Measurements from ENCODE around the gene DLG3.
"Not testable (repeated sequence)": the region's sequence is repeated elsewhere in the genome, so short reads cannot be mapped to it uniquely, and the experiment has no call there.

The DLG3 gene

DNA sequence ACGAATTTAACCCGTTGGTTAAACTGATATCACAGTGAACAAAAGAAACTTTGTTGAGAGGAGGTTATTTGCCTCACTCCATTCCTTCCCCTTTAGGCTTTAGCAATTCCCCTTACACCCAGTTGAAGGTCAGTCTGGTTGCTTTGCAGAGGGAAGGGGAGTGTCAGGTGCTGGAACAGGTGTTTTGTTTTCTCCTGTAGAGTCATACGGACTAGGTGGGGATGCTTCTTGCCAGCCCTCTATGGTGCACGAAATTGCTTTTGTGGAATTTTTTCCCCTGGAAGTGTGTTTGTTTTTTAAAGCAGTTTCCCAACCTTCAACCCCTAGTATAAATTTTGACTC is 33.1 kb downstream of the DLG3 start:
- no peak for DNase-seq

DNA sequence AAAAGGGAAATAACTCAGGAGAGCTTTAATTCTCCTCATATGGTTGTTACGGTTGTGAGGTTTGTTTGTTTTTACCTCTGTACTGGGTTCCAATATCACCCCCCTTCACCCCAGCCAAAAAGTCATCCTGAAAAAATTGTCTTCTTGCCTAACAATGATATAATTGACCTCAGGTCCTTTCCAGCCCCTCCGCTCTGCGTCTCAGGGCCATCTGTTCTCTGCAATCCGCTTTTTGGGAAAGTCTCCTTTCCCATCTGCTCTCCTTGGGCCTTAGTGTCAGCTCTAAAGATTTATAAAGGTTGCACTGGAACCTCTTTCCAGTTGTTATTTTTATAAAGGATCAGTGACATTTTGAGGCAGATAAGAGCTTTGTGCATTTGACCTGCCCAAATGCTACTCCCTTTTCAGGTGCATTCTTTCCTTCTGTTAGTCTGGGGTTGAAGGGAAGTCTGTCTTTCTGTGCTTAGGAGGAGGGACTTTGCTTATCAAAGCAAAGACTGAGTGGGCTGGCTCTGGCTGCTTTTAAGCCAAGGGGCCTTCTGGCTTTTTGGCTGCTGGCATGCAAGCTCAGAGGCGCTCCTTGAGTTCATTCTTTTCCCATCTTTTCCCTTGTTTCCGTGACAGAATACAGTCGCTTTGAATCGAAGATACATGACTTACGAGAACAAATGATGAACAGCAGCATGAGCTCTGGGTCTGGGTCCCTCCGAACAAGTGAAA is 34.1 kb downstream of the DLG3 start:
- DNase-seq = no peak

DNA sequence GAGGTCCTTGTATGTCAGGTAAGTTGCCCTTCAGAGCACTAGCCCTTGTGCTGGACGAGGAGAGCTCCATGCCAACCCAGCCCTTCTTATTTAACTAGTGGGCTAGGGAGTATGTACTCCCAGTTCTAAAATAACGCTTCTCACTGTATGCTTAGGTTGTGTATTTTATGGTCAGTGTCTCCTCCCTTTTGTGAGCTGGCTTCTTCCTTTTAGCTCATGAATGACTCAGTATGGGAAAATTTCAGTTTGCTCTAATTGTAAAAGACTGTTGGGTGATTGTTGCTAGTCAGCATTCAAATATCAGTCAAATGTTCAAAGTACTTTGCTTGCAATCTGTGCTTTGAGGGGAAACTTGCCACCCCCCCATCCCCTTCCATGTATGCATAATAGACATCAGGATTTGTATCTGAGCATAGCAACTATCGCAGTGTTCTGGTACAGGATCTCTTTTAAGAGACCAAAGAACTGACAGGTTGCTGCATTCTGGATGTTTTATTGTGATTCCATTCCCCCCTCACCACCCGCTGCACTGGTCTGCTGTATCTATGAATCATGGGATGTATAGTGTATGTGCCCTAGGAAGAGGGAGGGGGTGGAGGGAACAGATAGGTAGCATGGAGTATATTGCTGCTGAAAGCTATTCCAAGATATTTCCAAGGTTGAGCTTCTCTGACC is 34.7 kb downstream of the DLG3 start:
- no peak for DNase-seq

DNA sequence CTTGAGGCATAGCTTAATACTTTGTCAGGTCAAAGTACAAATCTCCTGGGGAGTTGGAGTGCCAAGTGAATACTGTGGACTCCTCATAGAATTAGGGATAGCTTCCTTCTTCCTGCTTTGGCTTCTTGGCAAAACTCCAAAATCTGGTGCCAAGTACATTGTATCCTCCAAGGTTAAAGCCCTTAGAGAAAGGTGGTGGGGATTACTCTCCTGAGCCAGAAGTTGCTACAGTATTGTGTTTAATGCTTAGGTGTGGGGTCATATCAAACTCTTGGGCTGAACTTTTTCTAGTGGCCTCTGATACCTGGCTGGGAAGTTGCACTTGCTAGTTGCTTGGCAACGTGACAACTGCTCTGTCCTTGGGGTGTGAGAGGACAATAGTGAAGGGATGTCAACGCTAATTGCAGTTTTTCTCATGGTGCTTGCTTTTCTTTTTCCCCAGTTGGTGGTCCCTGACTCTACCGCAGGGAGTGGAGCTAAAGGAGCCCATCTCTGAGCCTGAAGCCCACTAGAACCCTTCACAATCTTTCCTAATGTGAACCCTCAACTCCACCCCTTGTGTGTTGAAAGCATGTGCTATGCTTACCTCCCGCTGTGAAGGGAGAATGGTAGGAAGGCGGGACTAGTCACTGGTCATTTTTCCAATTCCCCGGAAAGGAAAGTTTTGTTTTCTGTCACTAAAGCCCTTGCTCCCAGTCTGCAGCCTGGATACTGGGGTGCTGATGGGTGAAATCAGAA is 35.5 kb downstream of the DLG3 start:
- DNase-seq = no peak

DNA sequence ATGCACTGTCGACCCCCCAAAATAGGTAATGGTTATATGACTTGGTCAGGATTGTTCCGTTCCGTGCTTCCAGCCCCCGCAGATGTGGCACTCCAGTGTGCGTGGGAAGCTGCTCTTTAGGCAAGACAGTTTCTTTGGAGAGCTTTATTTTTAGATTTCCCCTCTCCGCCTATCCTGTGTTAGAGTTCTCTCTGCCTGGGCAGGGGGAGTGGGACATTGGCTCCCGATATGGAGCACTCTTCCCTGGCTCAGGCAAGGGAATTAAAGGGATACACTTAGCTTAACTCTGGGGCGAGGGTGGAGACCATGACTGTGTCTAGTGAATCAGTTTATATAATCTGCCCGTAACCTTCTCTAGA is 36.0 kb downstream of the DLG3 start:
- no peak for DNase-seq

DNA sequence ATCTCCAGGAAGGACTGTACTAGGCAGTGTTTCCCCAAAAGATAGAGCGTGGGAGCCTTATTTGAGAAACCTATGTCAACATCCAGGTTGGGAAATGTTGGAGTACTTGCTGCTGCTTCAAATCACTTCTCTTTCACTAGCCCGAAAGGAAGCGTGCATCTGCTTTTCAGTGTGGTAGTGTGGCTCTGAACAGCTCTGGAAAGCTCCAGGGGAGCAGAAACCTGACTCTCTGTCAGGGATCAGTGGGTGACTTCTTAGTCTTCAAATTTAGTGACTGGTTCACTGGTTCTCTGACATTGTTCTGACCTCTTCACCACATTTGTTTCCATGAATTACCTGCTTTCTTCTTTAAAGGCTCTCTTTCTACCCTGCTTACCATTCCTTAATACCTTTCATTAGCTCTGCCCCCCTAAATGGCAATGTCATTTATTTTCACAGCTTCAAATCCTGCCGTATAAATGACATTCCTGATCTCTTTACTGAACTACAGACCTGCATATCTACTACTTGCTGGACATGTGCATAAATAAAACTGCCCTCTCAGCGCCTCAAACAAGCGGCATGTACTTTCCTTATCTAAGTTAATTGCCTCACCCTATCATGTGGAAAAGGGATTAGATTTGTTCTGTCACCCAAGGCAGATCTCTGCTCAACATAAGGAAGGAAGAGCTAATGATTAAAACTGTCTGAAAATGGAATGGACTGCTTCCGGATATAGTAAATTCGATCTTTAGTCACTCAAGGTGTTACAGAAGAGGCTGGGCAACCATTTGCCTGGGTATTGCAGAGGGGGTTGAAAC is 37.0 kb downstream of the DLG3 start:
- no peak for DNase-seq

DNA sequence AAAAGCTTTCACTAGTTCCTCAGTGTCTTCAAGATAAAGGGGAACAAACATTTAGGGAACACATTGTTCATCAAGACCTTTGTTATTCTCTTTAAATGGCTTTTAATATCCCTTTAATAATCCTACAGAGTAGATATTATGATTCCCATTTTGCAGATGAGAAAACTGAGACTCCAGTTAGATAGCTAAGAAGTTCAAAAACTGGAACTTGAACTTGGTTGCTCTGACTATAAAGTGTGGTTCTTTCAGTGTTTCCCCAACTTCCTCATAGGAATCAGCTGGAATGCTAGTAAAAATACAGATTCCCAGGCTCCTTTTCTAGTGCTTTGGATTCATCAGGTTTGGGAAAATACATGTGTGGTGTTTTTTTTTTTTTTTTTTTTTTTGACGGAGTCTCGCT is 37.7 kb downstream of the DLG3 start:
- no peak for DNase-seq

DNA sequence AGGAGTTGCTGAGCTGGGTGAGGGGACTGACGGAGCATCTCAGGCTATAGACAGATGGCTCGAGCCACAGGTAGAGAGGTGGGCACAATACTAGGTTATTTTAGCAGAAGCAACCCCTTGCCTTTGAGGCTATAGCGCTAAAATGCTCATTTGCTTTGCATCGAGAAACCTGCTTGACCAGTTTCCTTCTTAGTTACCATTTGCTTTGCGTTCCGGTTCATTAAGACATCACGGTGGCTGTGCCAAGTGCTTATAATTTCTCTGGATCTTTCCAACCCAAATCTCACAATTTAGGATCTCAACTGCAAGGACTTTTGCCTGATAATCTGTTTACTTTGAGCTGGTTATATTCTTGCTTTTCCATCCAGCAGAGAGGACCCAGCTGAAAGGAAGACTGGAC is 40.8 kb downstream of the DLG3 start:
- DNase-seq = no peak

DNA sequence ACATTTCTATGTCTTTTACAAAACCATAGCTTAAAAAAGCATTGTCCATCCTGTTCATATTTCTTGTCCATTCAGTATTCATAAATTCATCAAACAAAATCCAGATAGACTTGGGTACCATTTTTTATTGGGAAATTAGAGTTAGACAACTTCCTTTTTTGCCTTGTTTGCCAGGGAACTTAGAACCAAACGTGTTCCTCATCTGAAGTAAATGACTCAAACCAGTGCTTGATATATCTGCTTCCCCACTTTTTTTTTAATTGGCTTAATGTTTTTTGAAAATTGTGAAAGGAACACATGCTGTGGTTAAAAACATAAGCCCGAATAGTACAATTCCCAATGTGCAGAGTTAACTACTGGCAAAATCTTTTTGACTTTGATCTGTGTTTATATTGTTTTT is 44.2 kb downstream of the DLG3 start:
- DNase-seq = no peak

DNA sequence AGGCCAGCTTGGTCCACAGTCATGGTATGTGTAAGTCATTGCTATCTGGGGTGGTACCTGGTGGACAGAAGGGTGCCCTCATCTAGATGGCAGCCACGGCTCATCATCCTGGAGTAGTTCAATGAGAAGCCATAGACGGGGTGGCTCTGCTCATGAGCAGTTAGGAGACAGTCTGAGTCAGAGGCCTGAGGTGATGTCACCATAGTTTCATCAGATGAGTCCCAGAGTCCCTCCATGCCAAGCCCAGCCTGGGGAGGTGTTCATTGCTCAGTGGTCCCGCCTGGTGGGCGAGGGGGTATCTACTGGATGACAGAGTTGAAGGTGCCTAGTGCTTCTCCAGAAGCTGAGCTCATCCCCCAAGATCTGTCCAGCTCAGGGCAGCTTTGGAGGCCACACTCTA is 49.8 kb downstream of the DLG3 start:
- DNase-seq = no peak

DNA sequence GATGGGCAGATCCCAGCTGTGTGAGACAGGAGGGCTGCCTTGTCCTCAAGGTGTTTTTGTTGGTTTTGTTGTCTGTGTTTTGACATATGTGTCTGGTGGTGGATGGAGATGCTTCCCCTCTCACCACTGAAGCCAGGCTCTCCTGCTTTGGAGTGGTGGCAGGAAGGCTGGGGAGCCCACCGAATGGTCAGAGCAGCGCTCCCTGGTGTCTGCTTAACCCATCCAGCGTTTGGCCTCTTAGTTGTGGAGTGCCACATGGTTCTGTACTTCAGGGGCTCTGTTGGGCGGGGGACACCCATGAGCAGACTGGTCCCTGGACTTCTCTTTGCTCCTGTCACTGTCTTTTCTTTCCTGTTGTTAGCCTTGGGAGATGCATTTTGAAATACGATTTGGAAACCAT is 51.9 kb downstream of the DLG3 start:
- DNase-seq = no peak

DNA sequence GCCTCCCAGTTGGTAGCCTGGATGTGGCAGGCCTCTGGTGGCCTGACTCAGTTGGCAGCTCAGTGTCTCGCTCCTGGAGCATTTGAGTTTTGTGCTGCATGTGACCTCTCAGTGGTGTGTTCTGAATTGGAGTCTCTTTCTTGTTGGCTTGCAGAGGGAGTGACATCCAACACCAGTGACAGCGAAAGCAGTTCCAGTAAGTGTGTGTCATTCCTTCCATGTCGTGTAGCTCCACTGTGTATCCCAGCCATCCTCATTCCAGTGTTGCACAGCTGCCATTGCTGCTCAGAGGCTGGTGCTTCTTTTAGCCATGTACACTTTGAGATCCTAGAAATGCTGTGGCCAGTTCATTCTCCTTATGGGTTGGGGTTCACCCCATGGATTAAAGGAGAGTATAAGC is 52.4 kb downstream of the DLG3 start:
- DNase-seq = no peak

DNA sequence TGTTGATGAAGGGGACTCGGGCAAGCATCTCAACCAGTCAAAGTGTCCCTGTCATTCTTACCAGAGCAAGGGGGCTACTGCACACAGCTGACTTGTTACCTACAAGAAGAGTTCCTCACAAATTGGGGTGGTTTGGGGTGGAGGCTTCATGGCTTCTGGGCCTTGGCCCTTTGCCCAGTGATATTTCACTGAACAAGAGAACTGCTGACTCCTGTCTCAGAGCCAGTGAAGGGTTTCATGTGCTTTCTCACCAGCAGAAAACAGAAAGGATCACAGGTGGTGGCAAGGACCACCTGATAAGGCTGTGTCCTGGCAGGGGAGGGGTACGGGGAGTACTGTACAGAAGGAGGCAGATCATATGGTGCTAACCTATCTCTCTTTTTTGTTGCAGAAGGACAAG is 53.5 kb downstream of the DLG3 start:
- no peak for DNase-seq

DNA sequence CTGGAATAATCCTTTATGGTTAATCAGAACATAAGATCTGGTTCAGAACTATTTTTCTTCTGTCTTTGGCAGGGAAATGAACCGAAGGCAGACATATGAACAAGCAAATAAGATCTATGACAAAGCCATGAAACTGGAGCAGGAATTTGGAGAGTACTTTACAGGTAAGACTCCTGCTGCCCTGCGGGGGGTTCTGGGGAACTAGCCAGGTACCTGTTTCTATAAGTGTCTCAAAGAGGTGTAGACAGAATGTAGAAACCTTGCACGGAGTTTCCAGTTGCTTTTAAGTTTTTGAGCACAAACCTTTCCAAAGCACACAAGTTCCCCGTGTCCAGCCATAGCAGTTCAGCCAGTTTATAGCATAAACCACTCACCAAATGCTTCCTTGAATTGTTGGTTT is 56.2 kb downstream of the DLG3 start:
- no peak for DNase-seq

DNA sequence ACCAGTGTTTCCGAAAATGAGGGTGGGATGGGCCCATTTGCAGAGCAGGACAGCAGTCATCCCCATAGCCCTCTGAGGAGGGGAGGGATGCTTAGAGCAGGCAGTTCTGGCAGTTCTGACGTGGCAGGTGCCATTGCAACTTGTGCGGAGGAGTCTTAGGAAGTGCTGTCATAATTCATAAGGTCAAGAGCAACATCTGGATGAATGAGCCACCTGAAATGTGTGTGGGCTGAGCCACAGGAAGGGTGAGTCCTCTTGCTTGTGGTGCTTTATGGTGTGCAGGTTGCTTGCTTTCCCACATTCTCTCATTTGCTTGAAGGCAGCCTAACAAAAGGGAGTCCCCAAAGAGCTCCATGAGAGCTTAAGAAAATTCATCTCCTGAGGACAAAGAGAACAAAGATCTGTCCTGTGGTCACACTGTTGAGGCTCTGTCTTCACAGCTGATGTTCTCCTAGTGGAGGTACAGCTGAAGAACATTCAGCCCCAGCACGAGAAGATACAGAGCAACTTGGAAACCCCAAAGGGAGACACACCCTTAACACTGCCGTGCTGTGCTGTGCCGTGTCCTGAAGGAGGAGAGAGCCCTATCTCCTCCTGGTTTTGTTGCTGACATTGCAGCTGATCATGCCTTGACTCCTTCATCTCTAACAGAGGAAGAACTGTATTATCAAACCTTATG is 60.3 kb downstream of the DLG3 start:
- no peak for DNase-seq

DNA sequence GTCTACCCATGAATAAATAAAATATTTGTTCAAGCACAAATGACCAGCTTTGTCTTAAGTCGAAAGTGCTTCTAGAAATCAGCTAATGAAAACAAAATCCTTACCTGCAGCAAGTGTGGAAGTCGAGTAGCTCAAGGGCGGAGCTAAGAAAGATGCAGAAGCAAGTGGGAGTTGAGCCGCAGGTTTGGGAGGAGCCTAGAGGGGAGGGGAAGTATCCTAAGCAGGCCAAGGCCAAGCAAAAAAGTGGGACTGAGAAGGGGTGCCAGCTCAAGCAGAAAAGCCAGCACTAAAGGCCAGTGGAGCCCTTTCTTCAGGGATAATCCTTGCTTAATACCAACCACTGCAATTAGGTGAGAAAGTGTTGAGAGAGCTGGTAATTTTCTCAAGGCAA is 60.8 kb downstream of the DLG3 start:
- no peak for DNase-seq

DNA sequence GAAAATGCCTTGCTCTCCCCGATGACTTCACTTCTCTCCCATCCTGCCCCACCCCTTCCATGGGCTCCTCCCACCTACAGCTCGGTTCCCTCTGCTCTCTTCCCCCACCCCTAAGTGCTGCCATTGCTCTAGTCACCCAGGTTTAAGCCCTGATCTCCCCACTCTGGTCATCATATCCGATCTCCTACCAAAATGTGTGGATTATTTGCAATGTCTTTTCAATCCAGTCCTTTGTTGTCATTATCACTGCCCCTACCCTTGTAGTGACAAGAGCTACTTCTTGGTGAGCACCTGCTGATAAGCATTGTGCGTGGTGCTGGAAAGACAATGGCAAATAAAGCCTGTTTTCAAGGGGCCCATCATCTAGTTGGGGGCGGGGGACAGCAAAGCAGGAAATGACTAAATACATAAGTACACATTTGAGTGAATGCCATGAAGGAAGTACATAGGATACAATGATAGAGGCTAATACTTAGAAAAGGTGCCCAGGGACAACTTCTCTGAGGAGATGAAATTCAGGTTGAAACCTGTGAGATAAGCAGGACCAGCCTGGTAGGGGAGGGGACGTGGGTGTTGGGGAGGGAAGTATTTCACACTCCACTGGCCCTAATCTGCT is 63.8 kb downstream of the DLG3 start:
- DNase-seq = no peak

DNA sequence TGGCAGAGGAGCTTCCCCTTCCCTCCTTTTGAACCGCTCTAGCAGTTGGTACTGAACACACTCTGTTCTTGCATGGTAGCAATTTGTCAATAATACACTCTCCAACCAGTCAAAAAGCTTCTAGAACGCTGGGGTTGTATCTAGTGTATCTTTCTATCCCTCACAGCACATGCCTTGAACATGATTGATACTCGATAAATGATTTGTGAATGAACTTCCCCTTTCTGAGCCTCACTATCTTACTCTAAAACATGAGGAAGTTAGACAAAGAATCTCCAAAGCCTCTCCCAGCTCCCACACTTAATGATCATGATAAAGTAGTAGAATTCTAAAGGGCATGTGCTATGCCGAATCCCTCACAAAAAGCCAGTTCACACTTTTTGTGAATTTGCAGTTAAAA is 64.4 kb downstream of the DLG3 start:
- no peak for DNase-seq

DNA sequence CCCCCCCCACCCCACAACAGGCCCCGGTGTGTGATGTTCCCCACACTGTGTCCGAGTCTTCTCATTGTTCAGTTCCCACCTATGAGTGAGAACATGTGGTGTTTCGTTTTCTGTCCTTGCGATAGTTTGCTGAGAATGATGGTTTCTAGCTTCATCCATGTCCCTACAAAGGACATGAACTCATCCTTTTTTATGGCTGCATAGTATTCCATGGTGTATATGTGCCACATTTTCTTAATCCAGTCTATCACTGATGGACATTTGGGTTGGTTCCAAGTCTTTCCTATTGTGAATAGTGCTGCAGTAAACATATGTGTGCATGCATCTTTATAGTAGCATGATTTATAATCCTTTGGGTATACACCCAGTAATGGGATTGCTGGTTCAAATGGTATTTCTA is 70.6 kb downstream of the DLG3 start:
- not testable (repeated sequence) for DNase-seq

DNA sequence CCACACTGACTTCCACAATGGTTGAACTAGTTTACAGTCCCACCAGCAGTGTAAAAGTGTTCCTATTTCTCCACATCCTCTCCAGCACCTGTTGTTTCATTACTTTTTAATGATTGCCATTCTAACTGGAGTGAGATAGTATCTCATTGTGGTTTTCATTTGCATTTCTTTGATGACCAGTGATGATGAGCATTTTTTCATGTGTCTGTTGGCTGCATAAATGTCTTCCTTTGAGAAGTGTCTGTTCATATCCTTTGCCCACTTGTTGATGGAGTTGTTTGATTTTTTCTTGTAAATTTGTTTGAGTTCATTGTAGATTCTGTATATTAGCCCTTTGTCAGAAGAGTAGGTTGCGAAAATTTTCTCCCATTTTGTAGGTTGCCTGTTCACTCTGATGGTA is 71.1 kb downstream of the DLG3 start:
- DNase-seq = not testable (repeated sequence)

DNA sequence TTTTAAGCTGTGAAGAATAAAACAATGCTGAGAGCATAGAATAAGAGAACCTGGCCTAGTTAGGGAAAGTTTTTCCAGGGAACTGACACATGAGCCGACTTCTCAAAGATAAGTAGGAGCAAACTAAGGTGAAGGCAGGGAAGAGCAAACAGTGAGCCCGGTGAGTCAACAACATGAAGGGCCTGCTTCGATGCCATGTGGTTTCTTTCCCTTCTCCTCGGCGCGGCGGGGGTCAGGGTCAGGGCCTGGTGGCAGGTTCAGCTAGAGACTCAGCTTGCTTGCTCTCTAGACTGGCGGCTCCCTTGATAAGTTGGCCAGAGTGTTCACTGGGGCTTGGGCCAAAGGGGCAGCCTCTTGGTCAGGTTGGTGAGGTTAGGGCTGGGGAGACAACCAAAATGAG is 81.1 kb downstream of the DLG3 start:
- DNase-seq = no peak

DNA sequence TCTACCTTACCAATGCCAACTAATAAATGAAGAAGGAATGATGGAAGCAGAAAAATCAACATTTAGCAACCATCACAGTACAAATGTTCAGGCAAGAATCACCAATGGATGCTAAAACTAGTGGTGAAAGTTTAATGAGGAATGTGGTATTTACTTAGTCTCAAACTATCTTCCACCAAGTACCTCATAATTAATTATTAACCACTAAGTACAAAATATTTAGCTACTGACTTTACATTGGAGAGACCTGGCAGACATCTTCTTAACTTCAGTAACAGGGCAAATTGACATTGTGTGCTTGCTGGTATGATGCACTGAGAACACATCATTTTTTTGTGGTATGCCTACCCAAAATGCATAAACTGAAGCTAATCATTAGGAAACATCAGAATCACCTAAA is 82.4 kb downstream of the DLG3 start:
- no peak for DNase-seq
